OCI-LY7 (cell line): ENCODE measurements around the gene VDR. TPM values are rescaled to one million over a fixed set of nuclear protein-coding genes. Genes with fewer than 3 reads are reported as not detected.
A peak's percentile ranks its signal among the peaks of the same experiment; 100 is the strongest.

Experiments
- BruUV-seq: library from RNA; stranded (reverse); fragments of 400-500 nt; replicated peaks from 2 replicates; lab custom pipeline; 2021; lab: Mats Ljungman, UMichigan
- CTCF ChIA-PET: fragments of 300-600 bp; sonication (Branson Sonifier 250); formaldehyde crosslinking; loops from one replicate; lab custom pipeline; 2022; ENCODE audit warnings: antibody characterized with exemption; ENCODE audit not compliant: unreplicated experiment; lab: Charles Lee
- POLR2A ChIA-PET: fragments of 300-600 bp; sonication (Branson Sonifier 250); formaldehyde crosslinking; loops from one replicate; lab custom pipeline; 2022; ENCODE audit warnings: antibody characterized with exemption; lab: Charles Lee
- DNase-seq: peaks from one replicate; pipeline ENCODE4 v3.0.0-alpha.2; 2015; ENCODE audit warnings: low spot score
- H2AFZ ChIP-seq: fragments of 200-600 bp; sonication (generic), shearing (Covaris generic); 2 replicates; pipeline ENCODE4 v1.6.1; 2014; ENCODE audit warnings: mild to moderate bottlenecking, antibody characterized with exemption, low read length, moderate library complexity
- H3K27ac ChIP-seq: fragments of 200-600 bp; sonication (generic); 2 replicates; pipeline ENCODE4 v1.5.1; 2014; ENCODE audit warnings: mixed run types, low read depth, mild to moderate bottlenecking, moderate library complexity, low read length, inconsistent platforms; ENCODE audit not compliant: poor library complexity, severe bottlenecking
- H3K36me3 ChIP-seq: fragments of 200-600 bp; sonication (generic); 2 replicates; pipeline ENCODE4 v1.6.1; 2014; ENCODE audit warnings: mild to moderate bottlenecking, antibody characterized with exemption, low read length, moderate library complexity, mixed read lengths; ENCODE audit not compliant: insufficient read depth
- H3K4me1 ChIP-seq: fragments of 200-600 bp; sonication (generic); 2 replicates; pipeline ENCODE4 v1.5.1; 2014; ENCODE audit warnings: mild to moderate bottlenecking, low read length; ENCODE audit not compliant: insufficient read depth, poor library complexity, severe bottlenecking
- H3K4me2 ChIP-seq: fragments of 200-600 bp; sonication (generic); 2 replicates; pipeline ENCODE4 v1.6.1; 2014; ENCODE audit warnings: mild to moderate bottlenecking, low read length
- H3K4me3 ChIP-seq: fragments of 200-600 bp; sonication (generic); 2 replicates; pipeline ENCODE4 v1.5.1; 2014; ENCODE audit warnings: mild to moderate bottlenecking, low read depth, low read length; ENCODE audit not compliant: poor library complexity, severe bottlenecking
- H3K79me2 ChIP-seq: fragments of 200-600 bp; sonication (generic); 2 replicates; pipeline ENCODE4 v1.6.1; 2016; ENCODE audit warnings: low read depth, mild to moderate bottlenecking, low read length, moderate library complexity, mixed read lengths; ENCODE audit not compliant: insufficient read depth
- H3K9me2 ChIP-seq: fragments of 200-600 bp; sonication (generic); 2 replicates; pipeline ENCODE4 v1.6.1; 2016; ENCODE audit warnings: mild to moderate bottlenecking, low read length, mixed read lengths; ENCODE audit not compliant: insufficient read depth
- H3K9me3 ChIP-seq: fragments of 200-600 bp; sonication (generic); 2 replicates; pipeline ENCODE4 v1.6.1; 2014; ENCODE audit warnings: mild to moderate bottlenecking, mixed run types, low read length, mixed read lengths
- H4K20me1 ChIP-seq: fragments of 200-600 bp; sonication (generic); 2 replicates; pipeline ENCODE4 v1.6.1; 2014; ENCODE audit warnings: mild to moderate bottlenecking, antibody characterized with exemption, low read length, moderate library complexity, mixed read lengths; ENCODE audit not compliant: insufficient read depth
- CTCF ChIP-seq: fragments of 200-600 bp; sonication (generic); conservative IDR thresholded peaks from 2 replicates; pipeline ENCODE4 v1.5.1; 2014; ENCODE audit warnings: mild to moderate bottlenecking, antibody characterized with exemption, low read length, moderate library complexity, mixed read lengths
- EZH2phosphoT487 ChIP-seq: fragments of 200-600 bp; sonication (generic); IDR thresholded peaks from 2 replicates; pipeline ENCODE4 v1.6.1; 2018; ENCODE audit warnings: low read depth, borderline replicate concordance, mild to moderate bottlenecking, mixed run types, antibody characterized with exemption, low read length, moderate library complexity, mixed read lengths
- intact Hi-C: fragments of 100-400 bp; cut with micrococcal nuclease; formaldehyde crosslinking; loops from one replicate; pipeline ENCODE4 v1.10.0; 2022; ENCODE audit not compliant: unreplicated experiment
- total RNA-seq, 2 experiments: library from RNA; depleted of rRNA in 1 of 2; stranded (reverse); fragments of >200 nt in 1 of 2; shearing (Covaris generic) in 1 of 2; gene quantifications; 2 replicates each; pipeline ENCODE4 v1.2.3, GENCODE V29; 2014 to 2022

The VDR gene
- total RNA-seq, 2 experiments from 2014 or later: 1.9 to 5.4 TPM

GRCh38 chr12:47819896-47820630 is 84.7 kb downstream of the VDR start, which contains the start of gene HDAC7:
HDAC7 (minus strand) TSS chr12:47819903; CDS start chr12:47819785, 118 bp downstream.
- Histone ChIP-seq H3K4me3 (peak within 1 kb of the TSS; percentile 83), H3K4me1 (peaks cover 72% of the 10 kb centered on the region), H3K36me3 (peaks cover 2% of the 10 kb centered on the region; the same call in 1 of the 2 replicates), H4K20me1 (0 out of 2 replicates have a peak, but pooled peaks cover 3% of the 10 kb centered on the region), H3K79me2 (peaks cover 42% of the 10 kb centered on the region), H3K4me2 (peak within 1 kb of the TSS; percentile 98), H3K9me3 (no peaks in the 10 kb centered on the region), H2AFZ (peak within 1 kb of the TSS; percentile 82), H3K27ac (peak within 1 kb of the TSS; percentile 96), H3K9me2 (no peaks in the 10 kb centered on the region)
- intact Hi-C loops: loop anchor here (1.0 kb wide), 2 partner anchors 12 to 15 kb away; no protein-coding TSS in a partner anchor
- BruUV-seq: no TSS peak
- TF ChIP-seq CTCF (no peak), EZH2phosphoT487 (no peak)
- DNase-seq: peak; percentile 83
- POLR2A ChIA-PET: interaction anchor here (0.6 to 7.9 kb wide), 4 partner anchors 9 to 16 kb away, joined by 3 to 239 read pairs (median 4); no protein-coding TSS in a partner anchor
- CTCF ChIA-PET: interaction anchor here (1.0 to 5.5 kb wide), 2 partner anchors 12 to 13 kb away, joined by 3 to 85 read pairs; no protein-coding TSS in a partner anchor

- TF ChIP-seq EZH2phosphoT487 (no peak), CTCF (peak; percentile 67)
- 0 out of 2 replicates have a peak, but pooled peaks cover 3% of the 10 kb centered on the region for H4K20me1 ChIP-seq
- POLR2A ChIA-PET: interaction anchor here (1.0 to 7.9 kb wide), 6 partner anchors 9 to 600 kb away, joined by 4 to 239 read pairs (median 5); no protein-coding TSS in a partner anchor
- H3K27ac ChIP-seq: peak overlapping the region; percentile 96
- peak overlapping the region; percentile 98 for H3K4me2 ChIP-seq
- H3K4me3 ChIP-seq: peak overlapping the region; percentile 83
- intact Hi-C loops: loop anchor here (1.0 kb wide), 2 partner anchors 11 to 16 kb away; no protein-coding TSS in a partner anchor
- peaks cover 50% of the 10 kb centered on the region for H3K79me2 ChIP-seq
- H2AFZ ChIP-seq: no peak overlapping the region
- peaks cover 9% of the 10 kb centered on the region; the same call in 1 of the 2 replicates for H3K36me3 ChIP-seq
- no TSS peak for BruUV-seq
- H3K9me2 ChIP-seq: no peaks in the 10 kb centered on the region
- DNase-seq: peak; percentile 64
- peaks cover 72% of the 10 kb centered on the region for H3K4me1 ChIP-seq
- no peaks in the 10 kb centered on the region for H3K9me3 ChIP-seq
- CTCF ChIA-PET: interaction anchor here (1.4 to 5.5 kb wide), 3 partner anchors 14 to 111 kb away, joined by 3 to 85 read pairs (median 5); no protein-coding TSS in a partner anchor
These were observed 85.5 kb downstream of the VDR start for GRCh38 chr12:47819138-47819895.
